A673 (cell line): ENCODE data around the gene SPO11. TPM values are rescaled to one million over a fixed set of nuclear protein-coding genes. Genes with fewer than 3 reads are reported as not detected.

ENCODE experiments used
- BruUV-seq: library from RNA; stranded (reverse); fragments of 400-500 nt; replicated peaks from 2 replicates; lab custom pipeline; 2021; lab: Mats Ljungman, UMichigan
- CTCF ChIA-PET: fragments of 300-600 bp; sonication (Branson Sonifier 250); formaldehyde crosslinking; loops from one replicate; lab custom pipeline; 2022; ENCODE audit warnings: antibody characterized with exemption; lab: Charles Lee
- POLR2A ChIA-PET: fragments of 300-600 bp; sonication (Branson Sonifier 250); formaldehyde crosslinking; loops from one replicate; lab custom pipeline; 2022; ENCODE audit warnings: antibody characterized with exemption; ENCODE audit not compliant: low non-redundant PET; lab: Charles Lee
- DNase-seq: peaks from one replicate; pipeline ENCODE4 v3.0.0-alpha.2; 2015; ENCODE audit warnings: low spot score
- H3K27ac ChIP-seq: fragments of 200-600 bp; sonication (generic); 2 replicates; pipeline ENCODE4 v1.5.1; 2016; ENCODE audit warnings: mixed run types, low read depth, mild to moderate bottlenecking, mixed read lengths, antibody characterized with exemption, low read length; ENCODE audit not compliant: poor library complexity, severe bottlenecking
- H3K27me3 ChIP-seq: fragments of 200-600 bp; sonication (generic); replicated peaks from 2 replicates; pipeline ENCODE4 v1.6.1; 2017; ENCODE audit warnings: mixed run types, low read depth, mild to moderate bottlenecking, mixed read lengths, antibody characterized with exemption, low read length; ENCODE audit not compliant: insufficient read depth, poor library complexity
- H3K36me3 ChIP-seq: fragments of 200-600 bp; sonication (generic); 2 replicates; pipeline ENCODE4 v1.6.1; 2016; ENCODE audit warnings: mixed run types, mild to moderate bottlenecking, mixed read lengths, antibody characterized with exemption, low read length; ENCODE audit not compliant: insufficient read depth, poor library complexity, severe bottlenecking
- H3K4me1 ChIP-seq: fragments of 200-600 bp; sonication (generic); 2 replicates; pipeline ENCODE4 v1.6.1; 2017; ENCODE audit warnings: mixed run types, mild to moderate bottlenecking, mixed read lengths, antibody characterized with exemption, low read length; ENCODE audit not compliant: insufficient read depth, poor library complexity, severe bottlenecking
- H3K4me3 ChIP-seq: fragments of 200-600 bp; sonication (generic); 2 replicates; pipeline ENCODE4 v1.5.1; 2016; ENCODE audit warnings: low read depth, mixed run types, mild to moderate bottlenecking, mixed read lengths, low read length; ENCODE audit not compliant: poor library complexity, severe bottlenecking
- H3K9me3 ChIP-seq: fragments of 200-600 bp; sonication (generic); 2 replicates; pipeline ENCODE4 v1.6.1; 2016; ENCODE audit warnings: mixed run types, low read depth, mild to moderate bottlenecking, mixed read lengths, antibody characterized with exemption, low read length; ENCODE audit not compliant: poor library complexity, severe bottlenecking
- EZH2 ChIP-seq: fragments of 200-600 bp; sonication (generic); IDR thresholded peaks from 2 replicates; pipeline ENCODE4 v1.6.1; 2017; ENCODE audit warnings: borderline replicate concordance, low read depth, mild to moderate bottlenecking, mixed read lengths, antibody characterized with exemption, low read length; ENCODE audit not compliant: poor library complexity, severe bottlenecking
- intact Hi-C: fragments of 100-400 bp; cut with micrococcal nuclease; formaldehyde crosslinking; loops from one replicate; pipeline ENCODE4 v1.10.0; 2022; ENCODE audit not compliant: unreplicated experiment
- total RNA-seq: library from RNA; stranded (reverse); gene quantifications from 2 replicates; pipeline ENCODE4 v1.2.3, GENCODE V29; 2021
- TF ChIP-seq, protein P1 (sequence below): fragments of 300-800, 200-600 bp; sonication (generic); conservative IDR thresholded peaks from 2 replicates; pipeline ENCODE4 v1.5.1; 2017; ENCODE audit warnings: low read depth, mild to moderate bottlenecking, antibody characterized with exemption, low read length, moderate library complexity, mixed read lengths

SPO11 gene
- total RNA-seq, 1 experiment from 2014 or later = not detected

DNA sequence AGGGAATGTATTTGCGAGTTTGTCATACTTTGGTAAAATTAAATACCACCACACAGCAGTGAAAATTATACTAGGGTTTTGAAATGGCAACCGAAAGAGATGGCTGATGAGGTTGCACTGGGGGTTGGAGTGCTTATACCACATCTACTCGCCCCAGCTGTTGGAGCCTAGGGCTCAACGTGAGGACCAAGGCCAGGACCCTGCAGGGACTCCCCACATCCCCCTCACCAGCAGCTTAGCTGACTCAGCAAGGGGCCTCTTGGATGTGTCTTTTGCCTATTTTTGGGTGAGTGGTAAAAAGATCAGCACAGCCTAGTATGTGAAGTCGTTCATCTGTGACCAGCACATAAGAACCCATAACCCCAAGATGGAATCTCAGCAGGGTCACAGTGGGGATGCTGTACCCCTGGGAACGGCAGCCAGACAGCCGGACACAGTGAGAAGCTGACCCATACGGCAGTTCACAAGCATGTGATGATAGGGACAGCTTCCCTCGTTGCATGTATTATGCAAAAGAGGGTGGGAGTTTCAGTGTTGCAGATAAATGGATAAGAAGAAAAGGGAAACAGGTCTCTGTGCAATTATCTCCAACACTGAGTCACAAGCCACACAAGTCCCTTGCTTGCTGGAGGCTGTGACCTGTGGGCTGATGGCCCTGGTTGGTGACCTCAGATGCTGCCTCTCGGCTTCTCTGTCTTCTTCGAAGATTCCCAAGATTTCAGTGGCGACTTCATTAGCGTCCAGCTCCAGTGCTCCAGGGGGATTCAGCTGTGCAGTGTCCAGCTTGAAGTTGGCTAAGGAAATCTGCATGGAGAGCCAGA is 20.9 kb upstream of the SPO11 start:
- H3K4me3 ChIP-seq = no peak overlapping the region
- ChIA-PET POLR2A (no interaction called here), CTCF (no interaction called here)
- H3K27me3 ChIP-seq = peaks cover 78% of the 10 kb centered on the region
- intact Hi-C loops = no loop called here
- H3K36me3 ChIP-seq = no peaks in the 10 kb centered on the region
- no peak overlapping the region for H3K27ac ChIP-seq
- no TSS peak for BruUV-seq
- H3K4me1 ChIP-seq = no peaks in the 10 kb centered on the region
- DNase-seq = no peak
- no peaks in the 10 kb centered on the region for H3K9me3 ChIP-seq
- TF ChIP-seq, protein P1, sequence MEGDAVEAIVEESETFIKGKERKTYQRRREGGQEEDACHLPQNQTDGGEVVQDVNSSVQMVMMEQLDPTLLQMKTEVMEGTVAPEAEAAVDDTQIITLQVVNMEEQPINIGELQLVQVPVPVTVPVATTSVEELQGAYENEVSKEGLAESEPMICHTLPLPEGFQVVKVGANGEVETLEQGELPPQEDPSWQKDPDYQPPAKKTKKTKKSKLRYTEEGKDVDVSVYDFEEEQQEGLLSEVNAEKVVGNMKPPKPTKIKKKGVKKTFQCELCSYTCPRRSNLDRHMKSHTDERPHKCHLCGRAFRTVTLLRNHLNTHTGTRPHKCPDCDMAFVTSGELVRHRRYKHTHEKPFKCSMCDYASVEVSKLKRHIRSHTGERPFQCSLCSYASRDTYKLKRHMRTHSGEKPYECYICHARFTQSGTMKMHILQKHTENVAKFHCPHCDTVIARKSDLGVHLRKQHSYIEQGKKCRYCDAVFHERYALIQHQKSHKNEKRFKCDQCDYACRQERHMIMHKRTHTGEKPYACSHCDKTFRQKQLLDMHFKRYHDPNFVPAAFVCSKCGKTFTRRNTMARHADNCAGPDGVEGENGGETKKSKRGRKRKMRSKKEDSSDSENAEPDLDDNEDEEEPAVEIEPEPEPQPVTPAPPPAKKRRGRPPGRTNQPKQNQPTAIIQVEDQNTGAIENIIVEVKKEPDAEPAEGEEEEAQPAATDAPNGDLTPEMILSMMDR = no peak
- TF ChIP-seq EZH2 = no peak

- Histone ChIP-seq H3K27me3 (peaks cover 88% of the 10 kb centered on the region), H3K4me1 (no peaks in the 10 kb centered on the region), H3K36me3 (no peaks in the 10 kb centered on the region), H3K4me3 (no peak overlapping the region), H3K9me3 (no peaks in the 10 kb centered on the region), H3K27ac (no peak overlapping the region)
- DNase-seq = no peak
- ChIA-PET POLR2A (no interaction called here), CTCF (no interaction called here)
- intact Hi-C loops = no loop called here
- no peak for TF ChIP-seq EZH2
- TF ChIP-seq, protein P1 = no peak
- BruUV-seq = no TSS peak
Measured at GRCh38 chr20:57309544-57310115, 20.0 kb upstream of the SPO11 start.

GRCh38 chr20:57310821-57311514 is 18.6 kb upstream of the SPO11 start:
- no peak overlapping the region for H3K27ac ChIP-seq
- no peaks in the 10 kb centered on the region for H3K4me1 ChIP-seq
- ChIA-PET POLR2A (no interaction called here), CTCF (no interaction called here)
- DNase-seq = no peak
- no peaks in the 10 kb centered on the region for H3K9me3 ChIP-seq
- no TSS peak for BruUV-seq
- H3K36me3 ChIP-seq = no peaks in the 10 kb centered on the region
- no peak for TF ChIP-seq EZH2
- TF ChIP-seq, protein P1 = no peak
- no peak overlapping the region for H3K4me3 ChIP-seq
- H3K27me3 ChIP-seq = peaks cover 82% of the 10 kb centered on the region
- intact Hi-C loops = no loop called here
